GM12873 (cell line): ENCODE results near the gene CALCOCO2.

ENCODE experiments used
- CTCF ChIP-seq: IDR thresholded peaks from 2 replicates; pipeline ENCODE4 v1.5.1; 2012; ENCODE audit warnings: low read depth, mild to moderate bottlenecking, moderate library complexity, low read length, control low read depth; ENCODE audit not compliant: insufficient read depth; ENCODE audit errors: missing control alignments

The CALCOCO2 gene

GRCh38 chr17:48873209-48873608 lies 42.4 kb downstream of the CALCOCO2 start:
- TF ChIP-seq CTCF = no peak

- TF ChIP-seq CTCF = no peak
Observed at GRCh38 chr17:48873696-48874443, 43.0 kb downstream of the CALCOCO2 start.

- TF ChIP-seq CTCF = peak; percentile 97
Observed at GRCh38 chr17:48878920-48879898, 48.4 kb downstream of the CALCOCO2 start.

- TF ChIP-seq CTCF = no peak
Observed at GRCh38 chr17:48882272-48882671, 51.4 kb downstream of the CALCOCO2 start.

- no peak for TF ChIP-seq CTCF
Observed at GRCh38 chr17:48883171-48883570, 52.3 kb downstream of the CALCOCO2 start.

GRCh38 chr17:48890086-48890485 lies 59.3 kb downstream of the CALCOCO2 start:
- no peak for TF ChIP-seq CTCF
